ENCODE measurements around the gene CISD1.
A peak's percentile ranks its signal among the peaks of the same experiment; 100 is the strongest.

CISD1 gene

DNA sequence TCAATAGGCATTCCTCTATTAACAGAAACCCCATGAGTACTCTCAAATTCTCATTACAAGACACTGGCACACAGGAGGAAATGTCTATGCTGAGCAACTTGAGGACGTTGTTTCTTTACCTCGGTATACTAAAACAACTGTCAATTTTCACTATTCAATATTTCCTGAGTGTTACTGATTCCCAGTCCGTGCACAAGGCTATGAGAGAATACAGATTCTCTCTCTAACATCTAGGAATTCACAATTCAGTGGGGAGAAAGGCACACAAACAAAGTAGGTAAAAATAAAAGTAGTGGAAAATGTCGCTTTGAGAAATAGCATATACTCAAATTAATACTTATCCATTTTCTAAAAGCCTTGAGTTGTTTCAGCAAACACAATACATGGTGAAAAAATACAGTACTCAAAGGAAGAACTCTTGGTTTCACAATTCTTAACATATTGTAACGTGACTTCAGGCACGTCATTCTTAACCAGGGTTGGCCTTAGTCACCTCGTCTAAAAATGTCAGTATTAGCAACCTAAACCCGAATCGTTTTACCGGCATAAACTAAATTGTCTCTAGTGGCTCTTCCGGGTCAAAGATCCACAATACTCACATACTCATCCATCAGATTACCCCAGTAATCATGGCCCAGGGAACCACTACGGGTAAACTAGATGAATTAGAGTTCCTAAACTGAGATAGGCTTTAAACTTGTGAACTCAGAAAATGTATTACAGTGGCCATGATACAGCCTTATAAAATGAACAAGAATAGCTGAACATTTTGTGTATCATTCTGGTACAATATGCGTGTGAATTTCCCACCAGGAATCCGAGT, 2.7 kb upstream of the CISD1 start:
- peak; percentile 70 for DNase-seq

DNA sequence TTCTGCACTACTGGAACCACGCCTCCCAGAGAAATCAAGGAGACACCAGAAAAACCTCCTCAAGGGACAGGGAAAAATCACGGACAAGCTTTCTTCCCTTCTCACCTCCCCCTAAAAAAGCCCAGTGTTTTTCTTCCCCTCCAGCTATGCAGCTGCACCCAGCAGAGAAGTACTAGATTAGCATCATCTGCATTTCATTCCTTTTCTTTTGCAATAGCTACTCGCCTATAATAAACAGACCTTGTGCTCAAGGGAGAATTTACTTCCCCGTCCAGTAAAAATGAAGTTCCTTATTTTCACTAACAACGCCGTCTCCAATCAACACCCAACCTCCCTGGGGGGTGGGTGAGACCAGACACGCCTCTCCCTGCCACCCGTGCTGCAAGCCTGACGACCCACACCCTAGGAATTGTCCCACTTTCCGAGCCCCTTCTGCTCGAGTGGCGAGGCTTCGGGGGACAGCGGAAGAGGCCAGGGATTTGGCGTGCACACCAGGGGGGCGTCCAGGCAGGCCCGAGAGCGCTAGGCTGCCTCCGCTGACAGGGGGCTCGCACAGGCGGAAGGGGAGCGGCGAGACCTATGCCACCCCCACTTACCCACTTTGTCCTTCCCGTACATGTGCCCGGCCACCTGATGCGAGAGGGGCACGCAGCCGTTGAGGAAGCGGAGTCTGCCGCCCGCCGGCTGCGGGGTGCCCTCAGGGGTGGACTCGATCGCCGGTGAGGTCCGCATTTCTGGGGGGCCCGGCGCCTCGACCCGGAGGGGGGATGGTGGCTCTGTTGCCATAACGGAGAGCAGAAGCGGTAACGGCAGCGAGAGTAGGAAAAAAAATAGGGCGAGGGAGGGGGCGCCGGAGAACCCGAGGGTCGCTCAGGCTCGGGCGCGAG, 1.9 kb upstream of the CISD1 start:
- peak; percentile 63 for DNase-seq

DNA sequence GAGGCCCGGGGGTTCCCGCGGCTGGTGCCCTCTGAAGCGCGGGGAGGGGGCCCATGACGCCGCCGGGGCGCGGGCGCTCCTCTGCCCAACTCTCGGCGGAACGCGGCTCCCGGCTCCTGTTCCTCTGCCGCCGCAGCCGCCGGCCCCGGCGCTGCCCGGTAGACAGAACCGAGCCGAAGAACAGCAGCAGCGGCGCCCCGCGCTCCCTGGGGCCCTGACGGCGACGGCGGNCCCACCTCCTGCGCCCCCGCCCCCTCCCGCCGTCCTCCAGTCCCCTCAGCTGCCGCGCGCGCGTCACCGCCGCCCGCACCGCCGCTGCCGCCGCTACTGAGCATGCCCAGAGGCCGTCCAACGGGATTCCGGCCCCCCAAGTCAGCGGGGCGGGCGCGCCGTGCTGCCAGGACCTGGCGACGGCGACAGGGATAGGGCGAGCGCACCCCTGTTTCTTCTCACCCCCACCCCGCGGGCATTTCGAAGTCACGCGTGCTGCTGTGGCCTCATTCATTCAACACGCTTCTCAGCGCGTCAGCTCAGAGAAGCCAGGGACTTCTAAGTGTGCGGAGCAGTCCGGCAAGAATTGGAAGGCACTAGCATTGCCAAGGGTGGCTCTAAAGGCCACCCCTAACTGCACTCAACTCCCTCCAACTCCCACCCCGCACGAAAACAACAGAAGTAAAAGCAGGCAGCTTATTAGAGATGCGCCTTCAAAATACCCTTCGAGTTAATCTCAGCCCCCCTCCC, 1.1 kb upstream of the CISD1 start, which contains the start of gene IPMK:
Gene IPMK, minus strand, starts transcription at position 182 of the 741 bp plus-strand sequence. CDS start 283 bp downstream, outside the sequence.
- peak; percentile 92 for DNase-seq

DNA sequence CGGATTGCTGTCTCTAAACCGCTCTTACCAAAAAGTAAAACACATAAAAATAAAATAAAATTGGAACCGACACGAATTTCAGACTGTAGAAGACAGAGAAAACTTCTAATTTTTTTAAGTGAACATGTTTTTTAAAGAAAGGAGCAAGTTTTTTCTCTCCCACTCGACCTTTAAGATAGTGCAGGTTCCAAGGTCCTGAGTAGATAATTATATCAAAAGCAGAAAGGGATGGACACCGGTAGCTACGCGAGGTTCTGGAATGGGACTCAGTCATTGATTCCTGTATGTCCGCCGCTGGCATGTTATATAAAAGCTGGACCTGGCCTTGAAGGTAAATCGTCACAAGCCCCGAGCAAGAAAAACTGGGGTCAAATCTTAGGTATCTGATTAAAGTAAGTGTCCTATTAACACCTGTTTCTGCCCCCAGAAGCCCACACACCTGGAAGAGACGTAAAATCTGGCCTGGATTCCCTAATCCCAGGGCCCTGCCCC, 462 bp upstream of the CISD1 start:
- DNase-seq, result no peak

DNA sequence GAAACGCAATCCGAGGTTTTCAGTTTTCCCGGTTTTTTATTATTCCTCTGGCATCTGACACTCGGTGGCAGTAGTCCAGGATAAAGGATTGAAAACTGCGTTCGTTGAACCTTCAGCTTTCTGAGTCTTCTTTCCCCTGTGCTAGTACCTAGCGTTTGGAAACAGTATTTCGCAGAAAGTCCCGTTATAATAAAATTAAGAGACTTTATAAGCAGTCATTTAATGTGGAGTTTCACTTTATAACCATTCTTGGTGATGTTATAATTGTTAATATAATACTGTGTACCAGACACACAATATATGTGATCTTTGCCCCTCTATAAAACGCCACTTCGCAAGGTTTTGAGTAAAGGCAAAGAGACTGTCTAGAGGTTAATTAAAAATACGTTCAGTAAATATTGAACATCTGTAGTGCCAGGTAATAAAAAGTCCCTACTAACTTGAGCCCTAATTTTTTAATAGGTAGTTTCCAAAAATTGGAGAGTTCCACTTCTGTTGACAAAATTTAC, 874 bp downstream of the CISD1 start:
- no peak for DNase-seq

DNA sequence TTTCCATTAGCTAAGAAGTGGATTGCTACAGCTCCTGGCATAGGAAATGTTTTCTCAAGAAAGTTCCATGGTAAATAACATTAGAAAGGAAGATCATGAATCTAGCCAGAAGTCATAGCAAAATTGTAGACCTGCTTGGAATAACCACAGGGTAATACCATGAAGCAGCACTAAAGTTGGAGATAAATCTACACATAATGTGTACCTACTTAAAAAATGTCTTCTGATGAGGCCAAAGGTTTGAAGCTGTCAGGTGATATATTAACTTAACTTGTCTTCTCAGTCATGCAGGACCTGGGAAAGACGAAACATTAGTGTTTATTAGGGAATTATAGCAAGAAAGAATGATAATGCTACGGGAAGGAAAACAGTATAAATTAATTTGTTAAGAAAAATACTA, 6.3 kb downstream of the CISD1 start:
- no peak for DNase-seq

DNA sequence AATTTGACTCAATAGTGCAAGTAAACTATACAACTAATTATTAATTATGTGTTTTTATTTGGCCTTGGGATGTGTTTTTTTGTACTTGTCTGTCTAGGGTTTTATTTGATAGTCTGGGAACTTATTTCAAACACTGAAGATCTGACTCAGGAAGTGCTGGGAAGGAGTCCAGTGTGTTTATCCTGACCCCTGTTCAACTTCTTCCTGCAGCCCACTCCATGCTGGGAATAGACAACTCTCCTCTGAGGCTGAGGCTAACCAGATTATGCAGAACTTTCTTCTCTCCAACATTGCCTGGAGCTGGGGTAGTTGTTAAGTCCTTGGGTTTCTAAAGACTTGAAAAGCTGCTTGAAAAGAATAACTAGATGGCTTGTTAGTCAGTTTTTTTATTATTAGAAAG, 6.9 kb downstream of the CISD1 start:
- peak; percentile 20 for DNase-seq

DNA sequence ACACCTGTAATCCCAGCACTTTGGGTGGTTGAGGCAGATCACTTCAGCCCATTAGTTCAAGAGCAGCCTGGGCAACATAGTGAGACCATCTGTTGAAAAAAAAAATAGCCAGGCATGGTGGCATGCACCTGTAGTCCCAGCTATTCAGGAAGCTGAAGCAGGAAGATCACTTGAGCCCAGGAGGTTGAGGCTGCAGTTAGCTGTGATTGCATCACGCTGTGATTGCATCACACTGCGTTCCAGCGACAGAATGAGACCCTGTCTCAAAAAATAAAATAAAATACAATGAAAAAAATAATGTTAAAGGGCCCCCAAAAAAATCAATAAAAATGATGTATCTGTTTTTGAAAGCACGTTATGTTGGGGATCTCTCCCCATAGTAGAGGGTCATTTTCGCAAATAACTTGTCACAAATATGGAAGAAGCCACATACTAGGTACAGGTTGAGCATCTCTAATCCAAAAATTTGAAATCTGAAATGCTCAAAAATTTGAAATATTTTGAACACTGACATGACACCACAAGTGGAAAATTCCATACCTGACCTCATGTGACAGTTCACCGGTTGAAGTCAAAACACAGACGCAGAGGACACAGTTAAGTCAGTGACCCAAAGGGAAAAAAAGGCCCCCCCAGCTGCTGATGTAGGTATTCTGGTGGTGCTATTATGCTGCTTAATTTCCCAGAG, 9.5 kb downstream of the CISD1 start:
- DNase-seq, result no peak

DNA sequence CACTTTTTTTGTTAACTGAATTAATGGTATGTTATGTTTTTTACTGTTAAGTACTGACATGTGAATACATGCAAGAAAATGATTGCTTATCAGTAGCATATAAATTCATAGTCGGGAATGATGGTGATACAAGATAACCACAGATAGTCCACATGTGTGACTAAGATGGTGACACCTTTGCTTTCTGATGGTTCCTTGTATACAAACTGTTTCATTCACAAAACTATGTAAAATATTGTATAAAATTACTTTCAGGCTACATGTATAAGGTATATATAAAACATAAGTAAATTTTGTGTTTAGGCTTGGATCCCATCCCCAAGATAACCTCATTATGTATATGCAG, 10.0 kb downstream of the CISD1 start:
- DNase-seq, result no peak

DNA sequence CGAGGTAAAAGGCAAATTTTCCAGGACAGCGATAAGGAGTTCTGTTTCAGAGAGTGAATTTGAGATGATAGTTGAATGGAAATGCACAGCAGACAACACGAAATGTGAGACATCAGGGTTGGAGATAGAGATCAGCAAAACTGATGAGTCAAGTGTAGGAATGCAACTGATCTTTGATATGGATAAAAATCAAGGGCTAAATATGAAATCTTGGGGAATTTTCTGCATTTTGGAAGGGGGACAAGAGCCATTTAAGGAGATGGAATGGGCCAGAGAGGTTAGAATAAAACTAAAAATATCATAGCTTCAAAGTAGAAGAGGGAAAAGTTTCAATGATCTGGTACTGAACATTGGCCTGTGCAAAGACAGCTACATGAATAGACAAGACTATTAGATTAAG, 11.5 kb downstream of the CISD1 start:
- peak; percentile 14 for DNase-seq

DNA sequence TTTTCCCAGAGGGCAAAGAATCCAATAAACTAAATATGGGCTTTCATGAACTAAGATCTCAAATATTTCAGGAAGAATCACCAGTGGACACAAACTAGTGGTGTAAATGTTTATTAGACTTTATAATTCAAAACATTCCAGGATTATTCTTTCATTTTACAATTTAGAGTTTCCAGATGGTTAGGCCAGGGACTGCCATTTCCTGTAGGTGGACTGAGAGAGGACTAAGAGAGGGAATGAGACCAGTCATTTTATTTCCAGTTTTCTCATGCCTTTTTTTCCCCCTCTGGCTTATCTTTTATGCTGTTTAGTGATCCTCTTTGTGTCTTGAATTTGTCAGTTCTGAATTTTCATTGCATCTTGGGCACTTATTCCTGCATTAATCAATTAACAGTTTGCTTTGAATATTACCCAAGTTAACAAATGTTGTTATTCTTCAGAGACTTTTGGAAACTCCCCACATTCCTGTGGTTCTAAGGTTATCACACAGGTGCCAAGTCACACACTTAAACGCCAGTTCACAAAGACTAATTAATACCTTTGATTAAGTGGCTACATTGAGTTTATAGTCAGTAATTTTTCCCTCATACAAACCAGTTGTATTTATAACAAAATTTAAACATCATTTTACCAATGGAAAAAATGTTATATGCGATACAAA, 12.3 kb downstream of the CISD1 start:
- no peak for DNase-seq

DNA sequence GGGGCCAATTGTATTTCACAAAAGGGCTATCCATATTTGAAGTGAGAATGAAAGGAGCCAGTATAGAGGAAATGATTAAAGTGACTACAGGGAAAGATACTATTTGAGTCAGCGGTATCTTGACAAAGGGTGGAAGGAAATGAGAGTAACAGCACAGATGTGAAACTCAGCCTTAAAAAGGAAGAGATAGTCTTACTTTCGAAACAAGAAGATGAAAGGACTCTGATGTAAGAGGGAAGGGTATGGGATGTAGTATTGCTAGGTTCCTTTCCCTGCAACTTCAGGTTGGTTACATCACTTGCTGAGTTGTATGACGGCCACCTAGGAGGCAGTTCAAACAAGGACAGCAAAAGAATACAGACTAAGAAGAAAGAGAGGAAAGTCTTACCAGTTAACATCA, 13.7 kb downstream of the CISD1 start:
- DNase-seq, result no peak

DNA sequence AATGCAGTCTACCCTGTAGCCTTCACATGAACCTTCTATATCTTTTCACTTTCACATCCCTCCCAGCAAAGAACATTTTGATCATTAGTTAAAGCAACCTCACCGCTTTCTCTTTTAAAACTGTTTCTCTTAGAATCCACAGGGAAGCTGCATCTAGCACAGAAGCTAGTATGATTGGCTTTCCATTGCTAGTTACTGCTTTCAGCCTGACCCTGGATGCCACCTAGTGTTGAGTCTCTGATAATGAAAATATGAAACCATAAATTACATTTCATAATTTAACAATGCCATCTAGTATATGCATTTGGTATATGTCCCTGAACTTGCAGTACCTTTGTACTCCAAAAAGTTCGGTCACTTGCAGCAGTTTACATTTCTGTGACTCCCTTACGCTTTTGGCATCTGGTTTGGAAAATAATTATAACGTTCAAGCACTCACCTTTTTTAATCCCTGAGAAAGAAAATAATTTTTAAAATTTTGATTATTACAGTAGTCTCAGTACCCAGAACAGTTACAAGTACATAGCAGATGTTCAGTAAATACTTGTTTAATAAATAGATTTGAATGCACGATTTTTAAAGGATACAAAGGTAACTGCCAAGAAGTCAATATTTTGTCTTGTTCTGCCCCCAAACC, 22.7 kb downstream of the CISD1 start:
- DNase-seq, result peak; percentile 63

DNA sequence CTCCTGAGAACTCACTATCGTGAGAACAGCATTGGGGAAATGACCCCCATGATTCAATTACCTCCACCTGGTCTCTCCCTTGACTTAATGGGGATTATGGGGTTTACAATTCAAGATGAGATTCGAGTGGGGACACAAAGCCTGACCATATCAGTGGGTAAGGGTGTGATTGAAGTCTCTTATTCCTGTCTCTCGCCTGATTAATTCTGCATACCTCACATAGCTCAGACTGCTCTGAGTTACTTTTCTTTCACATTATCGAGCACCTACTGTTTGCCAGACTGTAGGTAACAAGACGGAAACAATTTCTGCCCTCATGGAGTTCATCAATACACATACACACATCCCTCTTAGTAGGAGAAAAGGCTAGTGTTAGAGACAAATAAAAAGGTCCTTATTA, 25.0 kb downstream of the CISD1 start:
- DNase-seq, result no peak

DNA sequence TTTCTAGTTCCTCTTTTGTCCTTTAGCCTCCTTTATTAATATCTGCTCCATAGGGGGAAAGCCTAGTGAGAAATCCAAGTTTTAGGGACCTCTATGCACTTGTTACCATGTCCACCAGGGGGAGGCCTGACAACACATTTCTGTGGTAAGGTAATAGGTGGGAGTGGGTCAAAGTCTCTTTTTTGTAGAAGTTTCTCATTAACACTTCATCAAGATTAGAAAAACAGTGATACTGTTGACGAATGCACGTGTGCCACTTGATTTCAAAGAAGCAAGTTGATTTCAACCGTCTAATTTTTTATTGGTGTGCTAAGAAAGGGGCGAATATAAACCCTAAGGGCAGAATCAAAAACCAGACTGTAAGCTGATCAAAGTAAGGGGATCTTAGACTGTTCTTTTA, 30.6 kb downstream of the CISD1 start:
- peak; percentile 51 for DNase-seq

DNA sequence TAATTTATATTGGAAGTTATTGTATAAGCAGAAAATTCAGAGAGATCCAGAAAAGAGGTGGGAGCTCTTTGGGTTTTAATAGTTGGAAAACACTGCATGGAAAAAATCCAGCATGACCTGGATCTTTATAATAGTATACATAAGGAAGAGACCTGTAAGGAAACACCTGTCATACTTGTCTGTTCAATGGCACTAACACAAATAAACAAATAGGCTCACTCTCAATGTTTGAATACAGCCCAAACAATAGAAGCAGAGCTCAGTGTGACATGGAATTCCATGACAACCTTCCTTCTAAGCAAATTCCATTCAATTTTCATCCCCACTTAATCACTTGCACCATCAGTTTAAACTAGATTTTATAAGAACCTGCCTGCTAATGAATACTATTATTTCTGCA, 31.7 kb downstream of the CISD1 start:
- no peak for DNase-seq

DNA sequence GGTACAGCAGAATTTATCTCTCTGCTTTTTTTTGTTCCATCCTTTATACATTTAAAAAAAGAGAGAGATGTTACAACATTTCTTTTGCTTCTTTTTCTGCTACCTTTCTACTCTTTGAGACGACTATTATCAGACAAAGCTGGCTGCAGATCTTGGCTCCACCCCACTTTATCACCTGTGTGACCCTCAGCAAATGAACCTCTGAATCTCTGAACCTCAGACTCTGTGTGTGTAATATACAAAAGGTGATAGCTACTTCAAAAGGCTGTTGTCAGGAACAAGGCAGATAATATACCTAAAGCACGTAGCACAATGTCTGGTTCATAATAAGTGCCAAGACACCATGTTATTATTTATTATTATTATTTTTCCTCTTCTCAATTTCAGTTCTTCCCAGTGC, 33.3 kb downstream of the CISD1 start:
- DNase-seq, result no peak

DNA sequence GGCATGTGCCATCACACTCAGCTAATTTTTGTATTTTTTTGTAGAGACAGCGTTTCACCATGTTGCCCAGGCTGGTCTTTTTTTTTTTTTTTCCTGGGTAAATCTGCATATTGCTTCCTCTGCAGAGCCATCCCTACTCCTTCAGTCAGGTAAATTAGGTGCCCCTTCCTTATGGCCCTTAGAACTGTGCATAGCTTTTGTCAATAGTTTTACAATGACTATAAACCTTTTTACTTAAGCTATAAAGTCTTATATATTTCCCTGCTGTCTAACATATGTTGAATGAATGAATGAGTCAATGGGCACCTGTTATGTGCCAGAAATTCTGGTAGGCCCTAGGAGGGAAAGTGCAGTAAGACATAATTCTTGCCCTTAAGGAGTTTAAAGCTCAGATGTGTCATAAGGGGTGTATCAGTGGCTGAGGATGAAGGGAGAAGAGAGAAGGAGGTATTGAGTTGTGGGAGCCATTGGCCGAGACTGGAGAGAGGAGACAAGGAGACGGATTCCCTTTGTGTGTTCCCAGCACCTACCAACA, 35.2 kb downstream of the CISD1 start:
- DNase-seq, result no peak

DNA sequence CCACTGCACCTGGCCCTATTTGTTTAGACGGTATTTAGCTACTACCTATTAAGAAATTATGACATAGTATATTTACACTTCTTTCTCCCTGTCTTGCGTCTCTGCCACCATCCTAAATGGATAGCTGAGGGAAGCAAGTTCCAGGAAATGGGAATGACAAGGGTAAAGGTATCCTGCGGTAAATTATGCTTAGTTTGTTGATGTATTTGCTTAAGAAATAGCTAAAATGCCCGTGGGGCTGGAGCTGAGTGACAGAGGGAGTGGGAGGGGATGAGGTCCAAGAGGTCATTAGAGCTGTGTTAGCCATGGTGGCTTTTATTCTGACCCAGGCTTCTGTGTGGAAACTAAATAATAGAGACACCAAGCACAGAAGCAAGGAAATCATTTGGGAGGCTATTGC, 36.9 kb downstream of the CISD1 start:
- DNase-seq, result no peak

DNA sequence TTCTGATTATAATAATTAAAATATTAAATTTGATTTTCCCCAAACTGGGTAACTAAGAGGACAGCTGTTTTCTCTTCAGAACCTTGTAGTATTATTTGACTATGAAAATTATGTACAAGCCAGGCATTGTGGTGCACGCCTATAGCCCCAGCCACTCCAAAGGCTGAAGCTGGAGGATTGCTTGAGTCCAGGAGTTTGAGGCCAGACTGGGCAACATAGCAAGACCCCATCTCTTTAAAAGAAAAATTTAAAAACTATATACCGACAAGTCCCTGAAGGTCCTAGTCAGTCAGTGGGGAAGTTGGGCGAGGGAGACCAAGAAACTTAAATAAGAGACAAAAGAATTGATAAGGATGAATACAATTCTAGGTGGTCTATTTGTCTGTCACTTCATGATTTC, 38.7 kb downstream of the CISD1 start:
- DNase-seq, result no peak

DNA sequence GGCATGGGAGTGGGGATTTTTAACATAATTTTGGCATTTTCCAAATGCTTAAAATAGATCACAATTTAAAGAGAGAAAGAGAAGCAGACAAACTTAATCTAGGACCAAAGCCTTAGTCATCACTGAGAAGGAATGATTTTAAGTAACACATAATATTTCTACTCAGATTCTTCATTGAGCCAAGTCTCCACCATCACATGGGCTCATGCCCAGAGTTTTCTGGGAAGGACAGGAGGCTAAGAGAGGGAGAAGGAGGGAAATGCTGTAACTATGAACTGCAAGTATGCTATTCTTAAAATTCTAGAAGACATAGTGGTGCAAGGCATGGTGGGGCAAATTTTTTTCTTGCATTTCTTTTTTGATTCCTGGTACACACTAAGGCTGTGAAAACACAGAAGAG, 42.1 kb downstream of the CISD1 start:
- DNase-seq, result no peak
